HG02610 (cell line): Measurements from ENCODE around the gene HLCS.

Experiments used
- ATAC-seq: cut with Tn5 transposase; IDR thresholded peaks from one replicate; pipeline ENCODE4 v1.9.1; 2021; ENCODE audit warnings: mild to moderate bottlenecking, moderate library complexity; ENCODE audit not compliant: unreplicated experiment

The HLCS gene

DNA sequence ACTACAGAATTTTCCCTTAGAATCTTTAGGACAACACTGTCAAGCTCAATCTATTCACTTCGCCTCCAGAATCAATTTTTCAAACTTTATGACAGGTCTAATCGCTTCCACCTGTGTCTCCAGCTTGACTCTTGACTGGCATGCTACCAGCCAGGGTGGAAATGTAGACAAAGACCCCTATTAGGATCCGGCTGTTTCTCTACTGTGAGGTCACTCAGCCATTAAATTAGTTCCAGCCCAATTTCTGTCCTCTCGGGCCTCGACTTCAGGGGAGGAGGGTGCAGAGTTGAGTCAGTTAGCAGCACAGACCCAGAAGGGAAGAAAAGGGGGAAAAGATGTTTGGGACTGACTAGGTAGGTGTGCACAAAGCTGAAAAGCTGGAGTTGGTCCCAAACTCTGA lies 78.5 kb downstream of the HLCS start:
- ATAC-seq = no peak

DNA sequence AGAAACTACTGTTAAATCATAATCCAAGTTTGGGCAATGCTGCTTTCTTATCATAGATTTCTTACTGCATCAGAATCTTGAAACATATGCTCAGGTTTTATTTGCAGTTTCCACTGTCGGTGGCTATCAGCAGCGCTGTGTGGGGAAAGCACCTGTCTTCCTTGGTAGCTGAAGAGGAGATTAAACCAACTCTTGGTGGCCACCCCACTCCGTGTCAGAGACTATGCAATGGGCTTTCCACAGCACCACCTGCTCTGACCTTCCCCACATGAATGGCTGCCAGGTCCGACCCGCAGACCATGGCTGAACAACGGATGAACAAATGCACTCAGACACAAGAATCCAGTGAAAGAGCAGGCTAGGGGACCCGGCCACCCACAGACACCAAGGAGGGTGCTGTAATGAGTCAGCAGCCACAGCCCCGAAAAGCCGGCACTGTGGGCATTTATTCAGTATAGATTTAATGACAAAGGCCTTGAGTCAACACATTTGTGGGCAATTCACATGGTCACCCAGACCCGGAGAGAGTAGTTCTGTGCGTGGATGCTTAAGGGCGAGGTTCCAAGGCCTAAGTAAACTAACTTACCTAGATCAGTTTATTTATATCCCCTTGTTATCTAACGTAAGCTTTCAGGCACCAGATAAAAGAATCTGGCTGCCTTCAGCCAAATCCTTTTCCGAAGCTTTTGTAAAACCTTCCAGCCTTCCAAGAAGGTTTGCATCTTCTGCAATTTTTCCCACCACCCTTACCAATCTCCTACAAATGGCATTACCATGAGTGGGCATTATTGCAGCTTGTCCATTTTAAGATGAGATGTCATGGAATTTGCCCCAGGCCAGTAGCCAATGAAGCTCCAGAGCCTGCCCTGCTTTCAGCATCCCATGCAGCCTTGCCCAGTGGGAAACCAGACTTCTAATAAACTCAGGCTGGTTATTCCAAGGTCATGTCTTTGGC lies 82.7 kb downstream of the HLCS start:
- no peak for ATAC-seq

DNA sequence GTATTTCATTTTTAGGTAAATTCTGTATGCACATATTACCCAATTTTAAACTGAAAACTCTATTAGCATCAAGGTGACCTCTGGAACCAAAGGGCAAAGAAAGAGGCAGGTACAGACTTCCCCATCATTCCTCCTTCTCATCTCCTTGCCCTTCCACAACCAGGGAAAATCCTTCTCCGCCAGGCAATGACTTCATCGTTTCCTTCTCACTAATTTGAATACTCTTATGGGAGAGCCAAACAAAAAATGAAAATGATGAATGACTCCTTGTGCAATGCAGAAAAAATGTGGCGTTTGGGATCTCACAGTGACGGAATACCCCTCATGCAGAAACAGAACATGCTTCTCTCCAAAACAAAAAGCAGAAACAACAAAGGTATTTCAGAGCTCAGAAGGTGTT lies 83.7 kb downstream of the HLCS start:
- ATAC-seq = no peak

DNA sequence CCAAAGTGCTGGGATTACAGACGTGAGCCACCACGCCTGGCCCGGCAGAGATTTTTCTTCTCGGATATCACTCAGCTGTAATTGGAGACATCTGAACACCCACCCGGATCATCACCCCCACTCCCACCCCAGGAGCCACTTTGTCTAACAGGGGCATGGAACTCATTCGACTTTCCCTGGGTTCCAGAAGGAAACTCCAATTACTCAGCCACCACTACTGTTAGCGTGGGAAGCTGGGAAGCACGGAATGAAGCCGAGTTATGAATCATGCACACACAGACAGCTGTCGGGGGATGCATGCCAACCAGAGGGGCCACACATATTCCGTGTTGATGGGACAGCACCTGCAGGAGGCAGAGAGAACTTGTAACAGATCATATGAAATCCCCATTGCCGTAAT lies 85.2 kb downstream of the HLCS start:
- no peak for ATAC-seq

DNA sequence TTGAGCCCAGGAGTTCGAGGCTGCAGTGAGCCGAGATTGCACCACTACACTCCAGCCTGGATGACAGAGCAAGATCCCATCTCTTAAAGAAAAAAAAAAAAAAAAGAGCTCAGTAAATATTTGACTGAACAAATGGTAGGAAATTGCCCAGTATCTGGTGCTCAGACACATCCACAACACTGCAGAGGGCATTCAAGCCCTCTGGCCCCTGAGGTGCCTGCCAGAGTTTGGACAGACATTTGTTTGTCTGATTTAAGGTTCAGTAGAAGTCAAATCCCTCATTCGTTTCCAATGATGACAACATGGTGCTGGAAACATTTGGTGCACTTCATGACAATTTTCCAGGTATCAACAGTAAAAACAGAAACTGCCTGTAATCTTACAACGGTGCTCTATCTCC lies 86.6 kb downstream of the HLCS start:
- no peak for ATAC-seq

DNA sequence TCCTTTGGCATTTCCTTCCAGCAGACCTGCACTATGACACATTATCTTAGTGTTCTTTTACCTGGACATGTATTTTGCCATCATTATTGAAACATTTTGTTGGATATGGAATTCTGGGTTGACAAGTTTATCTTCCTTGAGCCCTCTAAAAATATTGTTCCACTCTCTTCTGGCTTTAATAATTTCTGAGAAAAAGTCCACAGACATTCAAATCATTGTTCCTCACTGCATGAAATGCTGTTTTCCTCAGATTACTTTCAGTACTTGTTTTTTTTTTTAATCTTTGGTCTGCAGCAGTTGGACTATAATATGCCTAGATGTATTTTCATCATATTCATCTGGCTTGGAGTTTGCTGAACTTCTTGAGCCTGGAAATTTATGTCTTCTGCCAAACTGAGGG lies 88.7 kb downstream of the HLCS start:
- no peak for ATAC-seq

DNA sequence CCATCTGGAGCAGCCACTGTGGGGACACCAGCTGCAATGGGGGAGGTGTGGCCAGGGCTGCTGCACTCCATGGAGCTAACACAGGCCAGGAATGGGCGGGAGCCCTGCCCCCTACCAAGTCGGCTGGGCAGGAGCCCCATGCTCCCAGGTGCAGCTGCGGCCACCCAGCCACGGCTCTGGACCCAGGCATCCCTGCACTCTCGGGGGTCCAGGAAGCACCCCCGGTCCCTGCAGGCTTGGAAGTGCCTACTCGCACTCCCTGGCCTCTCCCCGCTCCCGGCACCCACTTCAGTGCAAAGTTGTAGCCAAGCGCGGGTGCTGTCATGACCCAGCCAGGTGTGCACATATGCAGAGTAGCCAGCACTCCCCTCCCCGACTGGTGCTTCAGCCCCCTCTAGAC lies 91.8 kb downstream of the HLCS start:
- no peak for ATAC-seq

DNA sequence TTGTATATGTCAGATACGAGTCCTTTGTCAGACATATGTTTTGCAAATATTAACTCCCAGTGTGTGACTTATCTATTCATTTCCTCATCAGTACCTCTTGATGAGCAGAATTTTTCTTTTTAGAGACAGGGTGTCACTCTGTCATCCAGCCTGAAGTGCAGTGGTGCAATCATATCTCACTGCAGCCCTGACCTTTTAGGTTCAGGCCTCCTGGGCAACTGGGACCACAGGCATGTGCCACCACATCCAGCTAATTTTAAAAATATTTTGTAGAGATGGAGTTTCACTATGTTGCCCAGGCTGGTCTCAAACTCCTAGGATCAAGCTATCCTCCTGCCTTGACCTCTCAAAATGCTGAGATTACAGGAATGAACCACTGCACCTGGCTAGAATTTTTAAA lies 93.0 kb downstream of the HLCS start:
- no peak for ATAC-seq

DNA sequence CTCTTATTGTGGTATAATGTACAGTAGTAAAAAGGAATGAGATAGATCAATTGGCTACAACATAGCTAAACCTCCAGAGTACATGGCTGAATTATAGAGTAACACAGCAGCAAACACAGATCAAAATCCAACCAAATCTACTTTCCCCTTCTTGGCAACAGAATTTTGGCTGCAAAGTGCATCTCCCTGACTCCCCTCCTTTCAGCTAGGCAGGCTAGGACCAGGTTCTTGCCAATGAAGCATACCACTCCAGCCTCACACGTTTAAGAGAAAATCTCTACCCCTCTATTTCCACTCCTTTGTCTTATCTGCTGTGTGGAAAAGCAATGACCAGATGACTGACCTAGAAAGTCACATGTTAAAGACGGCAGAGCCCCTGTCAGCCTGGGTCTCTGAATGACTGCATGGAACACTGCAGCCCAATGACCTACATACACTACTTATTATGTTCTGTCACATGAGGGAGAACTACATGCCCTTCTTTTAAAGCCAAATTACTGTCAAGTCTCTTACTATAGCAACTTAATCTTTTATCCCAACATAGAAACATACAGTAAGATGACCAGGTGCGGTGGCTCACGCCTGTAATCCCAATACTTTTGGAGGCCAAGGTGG lies 99.1 kb downstream of the HLCS start:
- no peak for ATAC-seq

DNA sequence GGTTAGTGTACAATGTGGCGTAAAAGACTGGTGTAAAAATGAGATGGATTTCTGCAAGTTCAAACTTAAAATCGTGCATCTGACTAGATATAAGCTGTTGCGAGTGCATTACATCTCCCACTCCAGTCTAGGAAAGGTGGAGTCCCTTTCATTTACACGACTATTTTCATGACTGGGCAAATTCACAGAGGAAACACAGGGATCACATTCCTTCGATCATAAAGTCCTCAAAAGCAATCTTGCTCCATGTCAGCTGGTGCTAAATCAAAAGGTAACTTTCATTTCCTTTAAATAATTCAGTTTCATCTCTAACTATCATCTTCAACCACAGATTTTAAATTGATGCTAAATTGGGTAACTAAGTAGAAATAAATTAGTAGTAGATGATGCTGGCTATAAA lies 100.0 kb downstream of the HLCS start:
- ATAC-seq = no peak

DNA sequence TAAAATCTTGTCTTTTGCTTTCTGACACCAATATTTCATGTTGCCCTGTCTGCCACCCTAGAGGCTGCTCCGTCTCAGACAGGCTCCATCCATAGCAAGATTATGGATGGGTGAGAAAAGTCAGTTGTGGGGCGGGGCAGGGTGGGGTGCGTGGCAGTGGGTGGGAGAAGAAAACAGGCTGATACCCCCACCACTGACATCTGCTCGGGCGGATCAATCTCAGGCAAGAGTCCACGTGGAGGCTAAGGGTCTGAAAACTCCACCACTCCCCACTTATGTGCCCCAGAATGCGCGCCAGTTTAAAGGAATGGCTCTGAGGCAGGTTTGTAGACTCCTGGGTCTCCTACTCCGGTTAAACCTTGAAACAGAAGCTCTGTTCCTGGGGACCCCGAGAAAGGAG lies 101.5 kb downstream of the HLCS start:
- no peak for ATAC-seq

DNA sequence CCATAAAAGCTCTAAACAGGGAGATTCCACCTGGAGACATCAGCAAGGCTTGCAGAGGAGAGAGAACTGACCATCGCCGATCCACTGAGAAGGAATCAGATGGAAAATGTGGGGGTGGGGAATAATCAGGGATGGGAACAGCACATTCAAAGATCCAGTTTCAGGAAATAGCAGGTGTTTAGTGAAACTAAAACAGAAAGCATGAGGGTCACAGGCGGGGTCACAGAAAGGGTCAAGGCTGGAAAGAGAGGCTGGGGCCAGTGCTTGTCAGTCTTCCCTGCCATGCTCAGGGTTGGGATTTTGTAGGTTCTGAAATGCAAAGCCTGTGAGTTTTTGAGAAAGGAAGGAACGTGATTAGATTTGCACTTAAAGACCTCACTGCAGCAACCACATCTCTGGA lies 103.2 kb downstream of the HLCS start:
- ATAC-seq = no peak

DNA sequence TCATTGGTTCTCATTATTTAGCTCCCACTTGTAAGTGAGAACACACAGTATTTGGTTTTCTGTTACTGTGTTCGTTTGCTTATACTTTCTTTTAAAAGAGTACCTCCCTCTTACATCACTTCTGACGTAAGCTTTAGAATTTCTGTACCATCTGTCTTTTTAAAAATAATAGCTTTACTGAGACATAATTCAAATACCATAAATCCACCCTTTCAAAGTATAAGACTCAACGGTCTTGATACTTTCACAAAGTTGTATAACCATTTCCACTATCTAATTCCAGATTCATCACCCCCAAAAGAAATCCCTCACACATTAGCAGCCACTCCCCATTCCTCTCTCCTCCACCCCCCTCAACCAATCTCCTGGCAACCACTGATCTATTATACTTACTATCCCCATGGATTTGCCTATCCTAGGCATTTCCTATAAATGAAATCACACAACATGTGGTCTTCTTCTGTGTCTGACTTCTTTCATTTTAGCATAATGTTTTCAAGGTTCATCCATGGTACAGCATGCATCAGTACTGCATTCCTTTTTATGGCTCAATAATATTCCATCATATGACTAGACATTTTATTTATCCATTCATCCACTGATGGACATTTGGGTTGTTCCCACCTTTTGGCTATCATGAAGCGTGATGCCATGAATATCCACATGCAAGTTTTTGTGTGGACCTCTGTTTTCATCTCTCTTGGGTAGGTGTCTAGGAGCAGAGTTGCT lies 104.7 kb downstream of the HLCS start:
- no peak for ATAC-seq

DNA sequence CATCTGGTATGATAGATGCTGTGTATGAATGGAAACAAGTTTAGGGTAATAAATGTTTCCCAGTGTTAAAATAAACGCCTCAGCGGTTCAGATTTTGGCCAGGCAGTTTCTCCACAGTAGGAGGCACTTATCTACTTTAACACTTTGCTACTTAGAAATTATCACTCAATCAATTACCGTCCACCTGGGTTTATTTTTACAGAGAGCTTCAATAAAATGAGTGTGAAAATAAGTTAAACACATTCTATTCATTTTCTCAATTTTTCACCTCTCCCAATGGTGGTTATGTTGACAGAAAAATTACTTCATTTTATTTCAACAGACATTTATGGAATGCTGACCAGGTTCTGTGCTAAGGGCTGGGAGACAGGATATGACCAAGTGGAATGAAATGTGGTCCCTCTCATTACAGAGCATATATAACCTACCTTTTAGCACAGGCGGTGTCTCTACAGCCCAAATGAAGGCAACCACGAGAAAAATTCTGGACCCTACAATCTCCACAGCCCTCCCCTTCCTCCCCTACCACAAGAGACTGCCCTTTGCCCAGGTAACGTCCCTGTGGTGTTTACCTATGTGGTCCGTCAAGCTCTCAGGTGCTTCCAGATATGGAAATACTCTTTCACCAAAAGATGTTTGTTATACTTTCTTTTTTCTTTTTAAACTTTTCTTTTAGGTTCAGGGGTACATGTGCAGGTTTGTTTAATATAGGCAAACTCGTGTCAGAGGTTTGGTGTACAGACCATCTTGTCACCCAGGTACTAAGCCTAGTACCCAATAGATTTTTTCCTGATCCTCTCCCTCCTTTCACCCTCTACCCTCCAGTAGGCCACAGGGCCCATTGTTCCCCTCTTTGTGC lies 105.5 kb downstream of the HLCS start:
- no peak for ATAC-seq

DNA sequence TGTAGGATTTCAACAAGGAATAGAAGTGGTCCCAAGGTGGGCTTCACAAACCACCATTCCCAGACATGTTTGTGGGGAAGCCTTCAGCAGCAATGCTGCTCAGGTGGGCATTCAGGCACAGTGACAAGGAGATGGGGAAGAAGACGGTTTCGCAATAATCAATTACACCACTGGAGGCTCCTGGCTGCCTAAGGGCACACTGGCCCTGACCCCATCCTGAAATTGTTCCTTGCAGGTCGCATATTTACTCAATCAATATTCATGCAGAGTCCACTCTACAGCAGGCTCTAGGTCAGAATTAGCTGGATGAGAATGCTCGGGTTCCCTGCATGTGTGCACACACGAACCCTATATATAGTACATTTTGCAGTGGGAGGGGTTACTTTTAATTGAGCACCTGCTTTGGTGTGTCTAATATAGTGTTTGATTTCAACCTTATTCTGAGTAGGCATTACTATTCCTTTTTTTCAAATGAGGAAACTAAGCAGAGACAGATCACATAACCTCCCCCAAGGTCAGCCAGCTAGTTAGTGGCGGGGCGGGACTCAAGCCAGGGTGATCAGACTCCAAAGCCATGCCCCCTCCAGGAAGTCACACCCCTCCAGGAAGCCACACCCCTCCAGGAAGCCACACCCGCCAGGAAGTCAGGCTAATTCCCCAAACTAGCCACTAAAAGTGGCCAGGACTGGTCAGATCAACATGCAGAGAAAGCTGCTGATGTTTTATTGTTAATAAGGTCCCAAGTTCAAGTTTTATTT lies 106.5 kb downstream of the HLCS start:
- ATAC-seq = no peak

DNA sequence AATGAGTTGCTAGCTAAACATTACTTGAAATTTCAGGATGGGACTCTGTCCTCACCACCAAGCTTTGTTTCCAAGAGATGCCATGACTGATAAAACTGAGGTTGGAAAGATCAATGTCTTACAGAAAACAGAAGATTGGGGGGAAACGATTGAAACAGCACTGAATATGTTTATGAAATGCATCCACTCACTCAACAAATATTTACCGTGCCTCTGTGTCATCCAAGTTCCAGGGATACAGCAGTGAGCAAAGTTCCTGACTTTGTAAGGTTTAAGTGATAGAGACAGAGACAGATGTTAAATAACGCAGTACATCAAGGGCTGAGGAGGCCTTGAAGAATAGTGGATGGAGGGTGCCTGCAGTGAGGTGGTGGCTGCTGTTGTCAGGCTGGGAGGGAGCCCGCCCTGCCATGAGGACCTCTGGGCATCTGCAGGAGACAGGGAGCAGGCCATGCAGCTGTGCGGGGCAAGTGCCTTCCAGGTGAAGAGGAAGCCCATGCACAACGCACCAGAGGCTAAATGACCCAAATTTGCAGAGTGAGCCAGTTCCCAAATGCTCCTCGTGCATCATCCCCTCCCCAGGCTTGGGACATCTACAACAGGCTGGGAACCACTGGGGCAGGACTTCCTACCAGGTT lies 108.0 kb downstream of the HLCS start:
- no peak for ATAC-seq

DNA sequence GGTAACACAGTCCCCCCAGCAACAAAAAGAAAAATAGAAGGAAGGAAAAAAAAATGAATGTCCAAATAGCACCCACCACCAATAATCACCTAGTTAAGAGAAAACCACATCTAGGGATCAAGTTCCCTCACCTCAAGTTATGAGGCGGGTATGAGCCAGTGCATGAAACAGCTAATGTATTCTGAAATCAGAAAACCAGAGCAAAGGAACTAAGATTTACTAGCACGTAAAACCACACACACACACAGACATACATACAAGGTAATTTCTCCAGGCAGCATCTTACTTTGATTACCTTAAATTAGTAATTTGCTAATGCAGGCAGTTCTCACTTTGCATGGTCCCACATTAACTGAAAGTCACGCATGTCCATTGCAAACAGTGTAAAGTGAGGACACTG lies 109.8 kb downstream of the HLCS start:
- no peak for ATAC-seq

DNA sequence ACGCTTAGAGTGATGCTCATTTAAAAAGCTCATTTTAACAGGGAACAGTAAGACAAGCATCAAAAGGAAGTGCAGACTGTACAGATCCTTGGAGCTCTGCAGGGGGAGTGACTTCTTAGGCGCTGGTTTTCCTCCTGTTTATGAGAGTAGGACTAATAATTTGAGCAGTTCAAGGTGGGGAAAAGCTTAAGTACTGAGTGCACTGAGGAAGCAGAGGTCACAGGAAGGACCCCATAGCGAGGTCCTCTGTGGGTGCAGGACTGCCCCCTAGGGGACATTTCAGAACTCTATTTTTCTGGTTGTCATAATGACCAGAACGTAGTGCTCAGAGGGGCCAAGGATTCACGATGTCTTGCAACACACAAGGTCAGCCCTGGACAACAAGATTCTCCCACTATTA lies 112.1 kb downstream of the HLCS start:
- ATAC-seq = no peak

DNA sequence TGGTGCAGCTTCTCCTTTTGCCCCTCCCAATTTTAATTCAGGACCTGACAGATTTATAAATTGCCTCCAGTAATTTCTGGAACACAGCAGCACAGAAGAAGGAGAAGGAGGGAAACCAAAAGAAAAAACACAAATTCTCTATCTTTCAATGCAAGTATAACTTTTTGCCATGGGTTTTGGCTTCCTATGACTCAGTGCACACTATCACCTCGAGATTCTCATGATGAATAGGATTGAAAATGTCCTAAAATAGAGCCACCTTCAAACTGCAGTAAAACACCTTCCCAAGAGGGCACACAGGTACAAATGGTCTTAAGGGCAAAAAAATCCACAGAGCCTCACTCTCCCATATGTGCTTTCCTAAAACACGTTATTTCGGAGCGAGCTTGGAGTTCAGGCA lies 113.6 kb downstream of the HLCS start:
- ATAC-seq = no peak

DNA sequence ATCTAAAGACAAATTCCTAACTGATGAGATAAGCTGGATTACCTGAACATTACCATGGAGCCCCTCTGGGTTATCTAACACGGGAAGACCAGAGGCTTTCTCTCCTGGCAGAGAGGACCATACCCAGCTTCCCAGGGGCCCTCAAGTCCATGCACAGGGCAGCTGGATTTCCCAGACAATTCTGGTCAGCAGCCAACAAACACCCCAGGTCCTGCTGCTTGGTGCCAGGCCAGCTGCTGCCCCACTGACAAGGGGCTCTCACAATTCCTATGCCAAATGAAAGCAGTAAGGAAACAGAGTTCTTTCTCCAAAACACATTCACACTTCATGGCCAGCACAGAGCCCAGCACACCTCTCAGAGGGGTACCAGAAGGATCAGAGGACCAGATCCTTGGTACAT lies 114.2 kb downstream of the HLCS start:
- ATAC-seq = no peak
